ENCODE measurements around the gene HFE.
"Not testable (repeated sequence)": the region's sequence is repeated elsewhere in the genome, so short reads cannot be mapped to it uniquely, and the experiment has no call there.

HFE gene, protein sequence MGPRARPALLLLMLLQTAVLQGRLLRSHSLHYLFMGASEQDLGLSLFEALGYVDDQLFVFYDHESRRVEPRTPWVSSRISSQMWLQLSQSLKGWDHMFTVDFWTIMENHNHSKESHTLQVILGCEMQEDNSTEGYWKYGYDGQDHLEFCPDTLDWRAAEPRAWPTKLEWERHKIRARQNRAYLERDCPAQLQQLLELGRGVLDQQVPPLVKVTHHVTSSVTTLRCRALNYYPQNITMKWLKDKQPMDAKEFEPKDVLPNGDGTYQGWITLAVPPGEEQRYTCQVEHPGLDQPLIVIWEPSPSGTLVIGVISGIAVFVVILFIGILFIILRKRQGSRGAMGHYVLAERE

DNA sequence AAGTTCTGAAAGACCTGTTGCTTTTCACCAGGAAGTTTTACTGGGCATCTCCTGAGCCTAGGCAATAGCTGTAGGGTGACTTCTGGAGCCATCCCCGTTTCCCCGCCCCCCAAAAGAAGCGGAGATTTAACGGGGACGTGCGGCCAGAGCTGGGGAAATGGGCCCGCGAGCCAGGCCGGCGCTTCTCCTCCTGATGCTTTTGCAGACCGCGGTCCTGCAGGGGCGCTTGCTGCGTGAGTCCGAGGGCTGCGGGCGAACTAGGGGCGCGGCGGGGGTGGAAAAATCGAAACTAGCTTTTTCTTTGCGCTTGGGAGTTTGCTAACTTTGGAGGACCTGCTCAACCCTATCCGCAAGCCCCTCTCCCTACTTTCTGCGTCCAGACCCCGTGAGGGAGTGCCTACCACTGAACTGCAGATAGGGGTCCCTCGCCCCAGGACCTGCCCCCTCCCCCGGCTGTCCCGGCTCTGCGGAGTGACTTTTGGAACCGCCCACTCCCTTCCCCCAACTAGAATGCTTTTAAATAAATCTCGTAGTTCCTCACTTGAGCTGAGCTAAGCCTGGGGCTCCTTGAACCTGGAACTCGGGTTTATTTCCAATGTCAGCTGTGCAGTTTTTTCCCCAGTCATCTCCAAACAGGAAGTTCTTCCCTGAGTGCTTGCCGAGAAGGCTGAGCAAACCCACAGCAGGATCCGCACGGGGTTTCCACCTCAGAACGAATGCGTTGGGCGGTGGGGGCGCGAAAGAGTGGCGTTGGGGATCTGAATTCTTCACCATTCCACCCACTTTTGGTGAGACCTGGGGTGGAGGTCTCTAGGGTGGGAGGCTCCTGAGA, at the start of gene HFE:
HFE (plus strand) TSS at position 146 of the 832 bp plus-strand sequence; CDS start at position 158, 12 bp downstream.
- Histone ChIP-seq H3K9me3 (ENCODE audit: control insufficient read depth, insufficient read depth, low read length) (no peaks in the 10 kb centered on the region), H3K4me3 (ENCODE audit: low read depth, low read length) (peak within 1 kb of the TSS; percentile 64), H3K4me1 (ENCODE audit: control insufficient read depth, insufficient read depth, low read length) (peaks cover 16% of the 10 kb centered on the region), H3K9ac (ENCODE audit: low read depth, low read length) (peak within 1 kb of the TSS; percentile 36), H3K27me3 (ENCODE audit: control insufficient read depth, insufficient read depth, low read length) (no peaks in the 10 kb centered on the region), H3K36me3 (ENCODE audit: control insufficient read depth, insufficient read depth, low read length) (no peaks in the 10 kb centered on the region), H3K27ac (ENCODE audit: low read depth, low read length) (no peak within 1 kb of the TSS)

DNA sequence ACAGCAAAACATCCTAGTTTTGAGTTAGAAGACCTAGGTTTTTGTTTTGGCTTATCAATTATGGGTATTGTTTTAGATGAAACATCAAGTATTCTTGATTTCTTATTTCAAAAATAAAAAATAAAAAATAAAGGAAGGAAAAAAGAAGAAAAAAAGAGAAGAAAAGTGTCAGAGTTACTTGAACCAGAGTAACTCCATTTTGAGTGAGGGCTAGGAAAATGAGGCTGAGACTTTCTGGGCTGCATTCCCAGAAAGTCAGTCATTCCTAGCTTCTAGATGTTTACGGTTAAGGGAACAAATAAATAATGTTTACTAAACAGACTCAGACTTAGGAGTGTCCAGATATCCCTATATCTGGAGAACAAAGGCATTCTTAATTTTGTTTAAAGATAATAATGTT, 45.3 kb upstream of the HFE start:
- no peaks in the 10 kb centered on the region for H3K9me3 ChIP-seq (ENCODE audit: control insufficient read depth, insufficient read depth, low read length)
- H3K4me3 ChIP-seq (ENCODE audit: low read depth, low read length): no peak overlapping the region
- H3K27me3 ChIP-seq (ENCODE audit: control insufficient read depth, insufficient read depth, low read length): no peaks in the 10 kb centered on the region
- no peak overlapping the region for H3K9ac ChIP-seq (ENCODE audit: low read depth, low read length)
- no peaks in the 10 kb centered on the region; the same call in 1 of the 2 replicates for H3K4me1 ChIP-seq (ENCODE audit: control insufficient read depth, insufficient read depth, low read length)
- H3K27ac ChIP-seq (ENCODE audit: low read depth, low read length): no peak overlapping the region
- H3K36me3 ChIP-seq (ENCODE audit: control insufficient read depth, insufficient read depth, low read length): no peaks in the 10 kb centered on the region

DNA sequence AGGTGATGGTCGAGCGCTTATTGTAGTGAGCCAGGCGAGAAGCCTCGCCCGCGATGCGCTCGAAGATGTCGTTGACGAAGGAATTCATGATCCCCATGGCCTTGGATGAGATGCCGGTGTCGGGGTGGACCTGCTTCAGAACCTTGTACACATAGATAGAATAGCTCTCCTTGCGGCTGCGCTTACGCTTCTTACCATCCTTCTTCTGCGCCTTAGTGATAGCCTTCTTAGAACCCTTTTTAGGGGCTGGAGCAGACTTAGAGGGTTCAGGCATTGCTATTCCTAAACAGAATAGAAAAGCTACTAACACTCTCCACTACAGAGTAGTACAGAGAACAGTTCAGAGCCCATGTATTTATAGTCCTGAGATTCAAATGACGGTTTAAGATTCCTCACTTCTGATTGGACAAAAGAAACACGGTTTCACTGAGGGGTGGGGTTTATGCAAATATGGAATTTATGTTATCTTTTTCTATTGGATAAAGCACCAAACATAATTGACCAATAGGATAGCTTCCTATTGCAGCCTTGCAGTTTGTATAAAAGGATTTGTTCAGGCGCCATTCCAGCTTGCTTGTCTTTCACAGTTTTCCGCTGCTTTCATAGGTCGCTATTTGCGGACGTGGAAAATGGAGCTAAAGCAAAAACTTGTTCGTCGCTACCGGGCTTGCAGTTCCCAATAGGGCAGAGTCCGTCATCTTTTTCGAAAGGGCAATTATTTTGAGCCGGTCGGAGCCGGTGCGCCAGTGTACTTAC, 43.7 kb upstream of the HFE start:
- no peak overlapping the region for H3K27ac ChIP-seq (ENCODE audit: low read depth, low read length)

DNA sequence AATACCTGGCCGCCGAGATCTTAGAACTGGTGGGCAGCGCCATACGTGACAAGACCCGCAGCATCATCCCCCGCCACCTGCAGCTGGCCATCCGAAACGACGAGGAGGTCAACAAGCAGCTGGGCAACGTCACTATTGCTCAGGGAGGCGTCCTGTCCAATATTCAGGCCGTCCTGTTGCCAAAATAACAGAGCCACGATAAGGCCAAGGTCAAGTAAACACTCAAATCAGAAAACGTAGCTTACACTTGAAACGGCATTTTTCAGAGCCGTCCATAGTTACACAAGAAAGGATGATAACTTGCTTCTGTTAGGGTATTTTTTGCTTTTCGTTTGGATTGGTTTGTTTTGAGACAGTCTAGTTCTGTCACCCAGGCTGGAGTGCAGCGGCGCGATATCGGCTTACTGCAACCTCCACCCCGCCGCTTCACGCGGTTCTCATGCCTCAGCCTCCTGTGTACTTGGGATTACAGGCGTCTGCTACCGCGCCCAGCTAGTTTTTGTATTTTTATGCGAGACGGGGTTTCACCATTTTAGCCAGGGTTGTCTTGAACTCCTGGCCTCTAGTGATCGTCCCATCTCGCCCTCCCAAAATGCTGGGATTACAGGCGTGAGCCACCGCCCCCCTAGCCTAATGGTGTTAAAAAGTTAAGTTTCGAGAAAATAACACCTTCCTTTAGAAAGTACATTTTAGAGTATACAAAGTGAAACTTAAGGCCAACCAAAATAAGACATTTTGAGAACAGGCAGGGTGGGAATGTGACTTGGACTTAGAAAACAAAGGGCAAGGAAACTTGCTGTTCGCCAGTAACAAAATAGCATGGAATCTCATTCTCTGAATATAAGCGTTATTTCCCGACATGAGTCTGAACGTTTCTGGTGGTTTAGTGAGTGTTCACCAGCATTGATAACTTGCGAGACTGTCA, 42.8 kb upstream of the HFE start:
- Histone ChIP-seq H3K9me3 (ENCODE audit: control insufficient read depth, insufficient read depth, low read length) (no peaks in the 10 kb centered on the region), H3K27me3 (ENCODE audit: control insufficient read depth, insufficient read depth, low read length) (no peaks in the 10 kb centered on the region), H3K36me3 (ENCODE audit: control insufficient read depth, insufficient read depth, low read length) (no peaks in the 10 kb centered on the region), H3K9ac (ENCODE audit: low read depth, low read length) (peak overlapping the region; percentile 68), H3K27ac (ENCODE audit: low read depth, low read length) (no peak overlapping the region), H3K4me3 (ENCODE audit: low read depth, low read length) (peak overlapping the region; percentile 45), H3K4me1 (ENCODE audit: control insufficient read depth, insufficient read depth, low read length) (peaks cover 10% of the 10 kb centered on the region)

More for the DNA sequence above, 43.7 kb upstream of the HFE start:
- H3K36me3 ChIP-seq (ENCODE audit: control insufficient read depth, insufficient read depth, low read length): no peaks in the 10 kb centered on the region
- H3K4me3 ChIP-seq (ENCODE audit: low read depth, low read length): peak overlapping the region; percentile 45
- no peaks in the 10 kb centered on the region for H3K27me3 ChIP-seq (ENCODE audit: control insufficient read depth, insufficient read depth, low read length)
- no peaks in the 10 kb centered on the region for H3K9me3 ChIP-seq (ENCODE audit: control insufficient read depth, insufficient read depth, low read length)
- peaks cover 6% of the 10 kb centered on the region for H3K4me1 ChIP-seq (ENCODE audit: control insufficient read depth, insufficient read depth, low read length)
- H3K9ac ChIP-seq (ENCODE audit: low read depth, low read length): peak overlapping the region; percentile 70

DNA sequence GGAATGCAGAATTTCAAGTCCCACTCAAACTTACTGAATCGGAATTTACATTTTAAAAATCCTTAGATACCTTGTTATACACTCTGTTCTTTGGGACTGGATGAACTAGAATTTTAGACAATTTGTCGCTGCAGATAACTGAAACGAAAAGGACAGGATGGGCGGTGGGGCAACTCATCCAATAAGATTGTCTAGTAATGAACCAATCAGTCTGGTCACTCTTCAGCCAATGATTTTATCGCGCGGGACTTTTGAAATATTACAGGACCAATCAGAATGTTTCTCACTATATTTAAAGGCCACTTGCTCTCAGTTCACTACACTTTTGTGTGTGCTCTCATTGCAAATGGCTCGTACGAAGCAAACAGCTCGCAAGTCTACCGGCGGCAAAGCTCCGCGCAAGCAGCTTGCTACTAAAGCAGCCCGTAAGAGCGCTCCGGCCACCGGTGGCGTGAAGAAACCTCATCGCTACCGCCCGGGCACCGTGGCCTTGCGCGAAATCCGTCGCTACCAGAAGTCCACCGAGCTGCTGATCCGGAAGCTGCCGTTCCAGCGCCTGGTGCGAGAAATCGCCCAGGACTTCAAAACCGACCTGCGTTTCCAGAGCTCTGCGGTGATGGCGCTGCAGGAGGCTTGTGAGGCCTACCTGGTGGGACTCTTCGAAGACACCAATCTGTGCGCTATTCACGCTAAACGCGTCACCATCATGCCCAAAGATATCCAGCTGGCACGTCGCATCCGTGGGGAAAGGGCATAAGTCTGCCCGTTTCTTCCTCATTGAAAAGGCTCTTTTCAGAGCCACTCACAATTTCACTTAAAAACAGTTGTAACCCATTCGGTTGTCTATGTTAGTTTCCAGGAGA, 41.9 kb upstream of the HFE start:
- H3K4me1 ChIP-seq (ENCODE audit: control insufficient read depth, insufficient read depth, low read length): peaks cover 10% of the 10 kb centered on the region
- peak overlapping the region; percentile 45 for H3K4me3 ChIP-seq (ENCODE audit: low read depth, low read length)
- H3K27ac ChIP-seq (ENCODE audit: low read depth, low read length): peak overlapping the region; percentile 33
- H3K27me3 ChIP-seq (ENCODE audit: control insufficient read depth, insufficient read depth, low read length): no peaks in the 10 kb centered on the region
- peak overlapping the region; percentile 77 for H3K9ac ChIP-seq (ENCODE audit: low read depth, low read length)
- H3K36me3 ChIP-seq (ENCODE audit: control insufficient read depth, insufficient read depth, low read length): no peaks in the 10 kb centered on the region
- no peaks in the 10 kb centered on the region for H3K9me3 ChIP-seq (ENCODE audit: control insufficient read depth, insufficient read depth, low read length)

DNA sequence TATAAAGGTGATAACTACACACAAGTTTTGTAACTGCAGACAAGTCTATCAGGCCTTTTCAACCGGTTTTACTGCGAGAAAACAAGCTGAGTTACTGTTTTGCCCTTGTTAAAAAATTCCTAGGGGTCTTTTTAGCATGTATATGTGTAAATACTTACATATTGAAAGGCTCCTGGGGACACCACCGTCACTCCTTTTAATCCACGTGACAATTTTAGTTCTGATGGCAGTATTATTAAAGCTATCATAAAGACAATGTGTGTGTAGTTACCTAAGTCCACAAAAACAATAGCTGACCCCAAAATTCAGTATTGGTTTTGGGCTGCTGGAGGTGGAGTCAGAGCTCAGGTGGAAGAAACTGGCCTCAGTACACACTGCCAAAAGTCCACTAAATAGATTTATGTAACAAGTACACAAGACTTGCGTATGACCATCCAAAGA, 41.3 kb upstream of the HFE start:
- no peaks in the 10 kb centered on the region for H3K9me3 ChIP-seq (ENCODE audit: control insufficient read depth, insufficient read depth, low read length)
- H3K4me1 ChIP-seq (ENCODE audit: control insufficient read depth, insufficient read depth, low read length): peaks cover 10% of the 10 kb centered on the region
- no peak overlapping the region for H3K27ac ChIP-seq (ENCODE audit: low read depth, low read length)
- peak overlapping the region; percentile 42 for H3K4me3 ChIP-seq (ENCODE audit: low read depth, low read length)
- no peaks in the 10 kb centered on the region for H3K36me3 ChIP-seq (ENCODE audit: control insufficient read depth, insufficient read depth, low read length)
- peak overlapping the region; percentile 77 for H3K9ac ChIP-seq (ENCODE audit: low read depth, low read length)
- no peaks in the 10 kb centered on the region for H3K27me3 ChIP-seq (ENCODE audit: control insufficient read depth, insufficient read depth, low read length)

DNA sequence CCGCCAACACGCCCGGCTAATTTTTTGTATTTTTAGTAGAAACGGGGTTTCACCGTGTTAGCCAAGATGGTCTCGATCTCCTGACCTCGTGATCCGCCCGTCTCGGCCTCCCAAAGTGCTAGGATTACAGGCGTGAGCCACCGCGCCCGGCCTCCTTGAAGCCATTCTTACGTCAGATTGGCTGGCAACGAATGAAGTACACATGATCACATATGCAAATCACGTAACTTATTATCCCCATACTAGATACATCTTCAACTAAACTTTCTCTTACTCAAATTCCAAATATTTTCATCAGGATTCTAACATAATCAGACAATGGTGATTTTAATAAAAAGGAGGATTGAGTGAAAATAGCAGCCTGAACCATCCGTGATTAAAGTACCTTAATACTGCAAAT, 39.9 kb upstream of the HFE start:
- H3K9ac ChIP-seq (ENCODE audit: low read depth, low read length); H3K27ac ChIP-seq (ENCODE audit: low read depth, low read length); H3K36me3 ChIP-seq (ENCODE audit: control insufficient read depth, insufficient read depth, low read length); H3K27me3 ChIP-seq (ENCODE audit: control insufficient read depth, insufficient read depth, low read length); H3K9me3 ChIP-seq (ENCODE audit: control insufficient read depth, insufficient read depth, low read length); H3K4me3 ChIP-seq (ENCODE audit: low read depth, low read length): not testable (repeated sequence)
- peaks cover 19% of the 10 kb centered on the region for H3K4me1 ChIP-seq (ENCODE audit: control insufficient read depth, insufficient read depth, low read length)

DNA sequence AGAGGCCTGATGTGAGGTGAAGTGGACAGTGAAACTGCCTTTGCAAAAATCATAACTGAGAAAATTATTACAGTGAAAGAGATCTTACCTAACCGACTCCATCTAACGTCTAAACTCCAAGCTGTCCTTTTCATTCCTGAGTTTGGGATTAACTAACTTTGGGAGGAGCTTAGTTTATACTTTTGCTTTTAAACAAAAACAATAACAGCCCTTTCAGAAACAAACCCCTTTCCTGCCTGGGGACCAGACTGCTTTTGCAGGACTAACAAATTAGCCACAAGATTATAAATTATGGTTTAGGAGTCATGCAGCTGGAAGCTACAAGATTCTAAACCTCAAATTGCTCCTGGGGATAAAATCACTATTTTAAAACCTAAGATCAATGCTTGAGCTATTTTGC, 38.6 kb upstream of the HFE start:
- no peak overlapping the region for H3K9ac ChIP-seq (ENCODE audit: low read depth, low read length)
- no peaks in the 10 kb centered on the region for H3K9me3 ChIP-seq (ENCODE audit: control insufficient read depth, insufficient read depth, low read length)
- peaks cover 21% of the 10 kb centered on the region for H3K4me1 ChIP-seq (ENCODE audit: control insufficient read depth, insufficient read depth, low read length)
- no peak overlapping the region for H3K27ac ChIP-seq (ENCODE audit: low read depth, low read length)
- H3K36me3 ChIP-seq (ENCODE audit: control insufficient read depth, insufficient read depth, low read length): no peaks in the 10 kb centered on the region
- no peak overlapping the region for H3K4me3 ChIP-seq (ENCODE audit: low read depth, low read length)
- H3K27me3 ChIP-seq (ENCODE audit: control insufficient read depth, insufficient read depth, low read length): no peaks in the 10 kb centered on the region

DNA sequence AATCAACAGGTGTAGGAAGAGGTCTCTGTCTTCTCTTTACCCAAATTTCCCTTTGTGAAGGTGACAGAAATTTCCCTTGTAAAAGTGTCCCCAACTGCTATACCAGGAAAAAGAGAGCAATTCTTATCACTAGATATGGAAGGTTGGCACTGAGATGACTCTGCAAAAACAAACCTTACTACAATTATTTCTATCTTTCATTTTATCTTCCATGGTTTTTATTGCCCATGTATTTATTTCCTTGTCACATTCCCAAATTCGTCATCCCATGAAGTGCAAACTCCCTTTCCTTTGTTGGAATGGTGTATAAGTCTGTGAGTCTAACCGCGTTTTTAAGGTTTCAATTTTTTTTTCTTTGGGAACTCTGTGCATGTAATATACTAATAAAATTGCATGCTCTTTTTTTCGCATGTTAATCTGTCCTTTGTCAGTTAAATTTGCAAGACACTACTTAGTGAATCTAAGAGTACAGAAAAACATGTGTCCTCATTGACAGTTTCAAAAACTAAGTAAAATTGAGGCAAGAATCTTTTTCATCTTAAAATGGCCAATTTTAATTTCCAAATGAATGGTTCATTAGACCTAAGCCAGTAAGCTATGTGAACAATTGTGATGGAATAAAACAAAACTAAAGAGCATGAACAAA, 35.4 kb upstream of the HFE start:
- no peak overlapping the region for H3K4me3 ChIP-seq (ENCODE audit: low read depth, low read length)
- no peaks in the 10 kb centered on the region for H3K36me3 ChIP-seq (ENCODE audit: control insufficient read depth, insufficient read depth, low read length)
- H3K9me3 ChIP-seq (ENCODE audit: control insufficient read depth, insufficient read depth, low read length): no peaks in the 10 kb centered on the region
- H3K27ac ChIP-seq (ENCODE audit: low read depth, low read length): no peak overlapping the region
- H3K4me1 ChIP-seq (ENCODE audit: control insufficient read depth, insufficient read depth, low read length): peaks cover 25% of the 10 kb centered on the region
- 0 out of 2 replicates have a peak overlapping the region, but pooled peaks have one; percentile 2 for H3K9ac ChIP-seq (ENCODE audit: low read depth, low read length)
- H3K27me3 ChIP-seq (ENCODE audit: control insufficient read depth, insufficient read depth, low read length): no peaks in the 10 kb centered on the region
